HEK293 (cell line): ENCODE measurements around the gene PPIA.

Source experiments
- TCF7L2 ChIP-seq: IDR thresholded peaks from 2 replicates; pipeline ENCODE4 v1.6.1; 2011; ENCODE audit warnings: low read depth, mild to moderate bottlenecking, inconsistent platforms, low read length, moderate library complexity, borderline replicate concordance
- ZBTB48 ChIP-seq: fragments of 450-650 bp; formaldehyde crosslinking; IDR thresholded peaks from 2 replicates; pipeline ENCODE4 v1.5.1; 2016; ENCODE audit warnings: missing biosample characterization, missing genetic modification characterization
- ZNF266 ChIP-seq: fragments of 450-650 bp; formaldehyde crosslinking; IDR thresholded peaks from 2 replicates; pipeline ENCODE4 v1.5.1; 2016; ENCODE audit warnings: missing biosample characterization, missing genetic modification characterization, low read depth
- ZNF654 ChIP-seq: fragments of 450-650 bp; formaldehyde crosslinking; IDR thresholded peaks from 2 replicates; pipeline ENCODE4 v1.5.1; 2016; ENCODE audit warnings: low read depth, missing biosample characterization, missing genetic modification characterization
- TF ChIP-seq, protein P1 (sequence below): fragments of 450-650 bp; formaldehyde crosslinking; conservative IDR thresholded peaks from 2 replicates; pipeline ENCODE4 v1.5.1; 2016; ENCODE audit warnings: low read depth, missing biosample characterization, missing genetic modification characterization
- TF ChIP-seq, protein P2 (sequence below): fragments of 450-650 bp; formaldehyde crosslinking; IDR thresholded peaks from 2 replicates; pipeline ENCODE4 v1.5.1; 2016; ENCODE audit warnings: missing biosample characterization, missing genetic modification characterization

DNA sequence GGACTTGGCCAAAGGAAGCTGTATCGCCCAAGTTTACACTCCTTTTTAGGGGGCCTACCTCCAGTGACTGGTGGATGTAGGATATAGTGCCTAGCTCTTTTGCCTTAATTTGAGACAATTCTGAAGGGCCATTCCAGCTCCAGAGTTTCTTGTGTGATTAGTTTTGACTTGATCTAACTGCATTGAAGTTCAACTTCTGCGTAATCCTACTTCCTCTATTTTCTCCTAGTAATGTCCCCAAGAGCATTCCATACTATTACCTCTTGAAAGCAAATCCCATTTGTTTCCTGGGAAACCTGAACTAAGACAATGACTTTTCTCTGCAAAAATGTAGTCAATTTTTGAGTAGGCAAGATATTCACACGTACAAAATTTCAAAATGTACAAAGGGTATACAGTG, 56.1 kb downstream of the PPIA start:
- TF ChIP-seq TCF7L2 (no peak), ZNF654 (no peak), ZBTB48 (tag by site-specific recombination) (no peak), ZNF266 (tag by site-specific recombination) (no peak)
- TF ChIP-seq, protein P1, sequence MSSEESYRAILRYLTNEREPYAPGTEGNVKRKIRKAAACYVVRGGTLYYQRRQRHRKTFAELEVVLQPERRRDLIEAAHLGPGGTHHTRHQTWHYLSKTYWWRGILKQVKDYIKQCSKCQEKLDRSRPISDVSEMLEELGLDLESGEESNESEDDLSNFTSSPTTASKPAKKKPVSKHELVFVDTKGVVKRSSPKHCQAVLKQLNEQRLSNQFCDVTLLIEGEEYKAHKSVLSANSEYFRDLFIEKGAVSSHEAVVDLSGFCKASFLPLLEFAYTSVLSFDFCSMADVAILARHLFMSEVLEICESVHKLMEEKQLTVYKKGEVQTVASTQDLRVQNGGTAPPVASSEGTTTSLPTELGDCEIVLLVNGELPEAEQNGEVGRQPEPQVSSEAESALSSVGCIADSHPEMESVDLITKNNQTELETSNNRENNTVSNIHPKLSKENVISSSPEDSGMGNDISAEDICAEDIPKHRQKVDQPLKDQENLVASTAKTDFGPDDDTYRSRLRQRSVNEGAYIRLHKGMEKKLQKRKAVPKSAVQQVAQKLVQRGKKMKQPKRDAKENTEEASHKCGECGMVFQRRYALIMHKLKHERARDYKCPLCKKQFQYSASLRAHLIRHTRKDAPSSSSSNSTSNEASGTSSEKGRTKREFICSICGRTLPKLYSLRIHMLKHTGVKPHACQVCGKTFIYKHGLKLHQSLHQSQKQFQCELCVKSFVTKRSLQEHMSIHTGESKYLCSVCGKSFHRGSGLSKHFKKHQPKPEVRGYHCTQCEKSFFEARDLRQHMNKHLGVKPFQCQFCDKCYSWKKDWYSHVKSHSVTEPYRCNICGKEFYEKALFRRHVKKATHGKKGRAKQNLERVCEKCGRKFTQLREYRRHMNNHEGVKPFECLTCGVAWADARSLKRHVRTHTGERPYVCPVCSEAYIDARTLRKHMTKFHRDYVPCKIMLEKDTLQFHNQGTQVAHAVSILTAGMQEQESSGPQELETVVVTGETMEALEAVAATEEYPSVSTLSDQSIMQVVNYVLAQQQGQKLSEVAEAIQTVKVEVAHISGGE: no peak
- TF ChIP-seq, protein P2, sequence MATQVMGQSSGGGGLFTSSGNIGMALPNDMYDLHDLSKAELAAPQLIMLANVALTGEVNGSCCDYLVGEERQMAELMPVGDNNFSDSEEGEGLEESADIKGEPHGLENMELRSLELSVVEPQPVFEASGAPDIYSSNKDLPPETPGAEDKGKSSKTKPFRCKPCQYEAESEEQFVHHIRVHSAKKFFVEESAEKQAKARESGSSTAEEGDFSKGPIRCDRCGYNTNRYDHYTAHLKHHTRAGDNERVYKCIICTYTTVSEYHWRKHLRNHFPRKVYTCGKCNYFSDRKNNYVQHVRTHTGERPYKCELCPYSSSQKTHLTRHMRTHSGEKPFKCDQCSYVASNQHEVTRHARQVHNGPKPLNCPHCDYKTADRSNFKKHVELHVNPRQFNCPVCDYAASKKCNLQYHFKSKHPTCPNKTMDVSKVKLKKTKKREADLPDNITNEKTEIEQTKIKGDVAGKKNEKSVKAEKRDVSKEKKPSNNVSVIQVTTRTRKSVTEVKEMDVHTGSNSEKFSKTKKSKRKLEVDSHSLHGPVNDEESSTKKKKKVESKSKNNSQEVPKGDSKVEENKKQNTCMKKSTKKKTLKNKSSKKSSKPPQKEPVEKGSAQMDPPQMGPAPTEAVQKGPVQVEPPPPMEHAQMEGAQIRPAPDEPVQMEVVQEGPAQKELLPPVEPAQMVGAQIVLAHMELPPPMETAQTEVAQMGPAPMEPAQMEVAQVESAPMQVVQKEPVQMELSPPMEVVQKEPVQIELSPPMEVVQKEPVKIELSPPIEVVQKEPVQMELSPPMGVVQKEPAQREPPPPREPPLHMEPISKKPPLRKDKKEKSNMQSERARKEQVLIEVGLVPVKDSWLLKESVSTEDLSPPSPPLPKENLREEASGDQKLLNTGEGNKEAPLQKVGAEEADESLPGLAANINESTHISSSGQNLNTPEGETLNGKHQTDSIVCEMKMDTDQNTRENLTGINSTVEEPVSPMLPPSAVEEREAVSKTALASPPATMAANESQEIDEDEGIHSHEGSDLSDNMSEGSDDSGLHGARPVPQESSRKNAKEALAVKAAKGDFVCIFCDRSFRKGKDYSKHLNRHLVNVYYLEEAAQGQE: no peak
